SK-N-SH (cell line): ENCODE data around the gene ANKRD44. TPM values are rescaled to one million over a fixed set of nuclear protein-coding genes. Genes with fewer than 3 reads are reported as not detected.

ENCODE experiments used
- CTCF ChIA-PET: fragments of 300-600, 350-600 bp; formaldehyde crosslinking; extraction: SDS; loops from one replicate; lab custom pipeline; 2021; lab: Yijun Ruan, JAX
- POLR2A ChIA-PET: fragments of 350-600 bp; sonication (Branson Sonifier 250); formaldehyde crosslinking; extraction: SDS; loops from one replicate; lab custom pipeline; 2020; ENCODE audit warnings: antibody characterized with exemption, inconsistent platforms; lab: Yijun Ruan, JAX
- DNase-seq: peaks from one replicate; pipeline ENCODE4 v3.0.0; 2012
- H2AFZ ChIP-seq: fragments of 200-600 bp; sonication (generic); 2 replicates; pipeline ENCODE4 v1.8.1; 2016; ENCODE audit warnings: antibody characterized with exemption, mild to moderate bottlenecking, low read depth
- H3F3A ChIP-seq: fragments of 200-600 bp; sonication (generic); replicated peaks from 2 replicates; pipeline ENCODE3; 2016; ENCODE audit warnings: antibody characterized with exemption, mild to moderate bottlenecking; ENCODE audit not compliant: insufficient read depth
- H3K27ac ChIP-seq, 2 experiments: fragments of 200-500 bp in 1 of 2; fragments of 200-600 bp in 1 of 2; sonication (Bioruptor generic) in 1 of 2; sonication (generic), shearing (Covaris generic) in 1 of 2; 2 replicates each; pipeline versions ENCODE4 v1.5.1 to v1.6.1; 2014 to 2016; ENCODE audit warnings: low read depth in 2 of 2, inconsistent platforms in 1 of 2, low read length in 1 of 2, mild to moderate bottlenecking in 1 of 2, mixed read lengths in 1 of 2
- H3K27me3 ChIP-seq: fragments of 200-600 bp; sonication (generic), shearing (Covaris generic); 2 replicates; pipeline ENCODE4 v1.6.1; 2016; ENCODE audit warnings: mixed run types; ENCODE audit not compliant: insufficient read depth
- H3K36me3 ChIP-seq, 2 experiments: fragments of 200-500 bp in 1 of 2; fragments of 200-600 bp in 1 of 2; sonication (Bioruptor generic) in 1 of 2; sonication (generic) in 1 of 2; replicated peaks in 1 of 2; 2 replicates each; pipeline versions ENCODE3 to v1.5.1; 2014 to 2016; ENCODE audit warnings: low read length in 1 of 2, mild to moderate bottlenecking in 1 of 2; ENCODE audit not compliant: insufficient read depth in 2 of 2, control insufficient read depth in 1 of 2
- H3K4me1 ChIP-seq, 2 experiments: fragments of 200-500 bp in 1 of 2; fragments of 200-600 bp in 1 of 2; sonication (Bioruptor generic) in 1 of 2; sonication (generic), shearing (Covaris generic) in 1 of 2; 2 replicates each; pipeline versions ENCODE4 v1.5.1 to v1.6.1; 2014 to 2016; ENCODE audit warnings: low read depth in 1 of 2, low read length in 1 of 2, mixed run types in 1 of 2; ENCODE audit not compliant: insufficient read depth in 2 of 2, control insufficient read depth in 1 of 2
- H3K4me2 ChIP-seq: fragments of 200-600 bp; sonication (generic), shearing (Covaris generic); 2 replicates; pipeline ENCODE4 v1.6.1; 2017; ENCODE audit warnings: mixed run types
- H3K4me3 ChIP-seq, 2 experiments: fragments of 200-500 bp in 1 of 2; fragments of 200-600 bp in 1 of 2; sonication (Bioruptor generic) in 1 of 2; sonication (generic), shearing (Covaris generic) in 1 of 2; 2 replicates each; pipeline versions ENCODE4 v1.5.1 to v1.8.1; 2014 to 2016; ENCODE audit warnings: low read depth in 2 of 2, inconsistent platforms in 1 of 2, low read length in 1 of 2, mild to moderate bottlenecking in 1 of 2, mixed read lengths in 1 of 2, moderate library complexity in 1 of 2
- H3K79me2 ChIP-seq: fragments of 200-600 bp; sonication (generic); 2 replicates; pipeline ENCODE4 v1.8.1; 2017; ENCODE audit warnings: mild to moderate bottlenecking; ENCODE audit not compliant: insufficient read depth
- H3K9ac ChIP-seq: fragments of 200-600 bp; sonication (generic); 2 replicates; pipeline ENCODE4 v1.6.1; 2017; ENCODE audit warnings: mixed run types
- H3K9me2 ChIP-seq: fragments of 200-600 bp; sonication (generic); 2 replicates; pipeline ENCODE4 v1.6.1; 2017; ENCODE audit warnings: mixed run types
- H3K9me3 ChIP-seq: fragments of 200-600 bp; sonication (generic); 2 replicates; pipeline ENCODE4 v1.6.1; 2017; ENCODE audit warnings: mixed run types, mild to moderate bottlenecking, moderate library complexity
- H4K20me1 ChIP-seq: fragments of 200-600 bp; sonication (generic); 2 replicates; pipeline ENCODE4 v1.6.1; 2017; ENCODE audit warnings: mild to moderate bottlenecking, mixed run types; ENCODE audit not compliant: insufficient read depth
- CHD2 ChIP-seq: fragments of 150-350 bp; IDR thresholded peaks from 2 replicates; pipeline ENCODE4 v1.6.1; 2018; ENCODE audit warnings: low read length; ENCODE audit not compliant: partially characterized antibody
- EP300 ChIP-seq, 2 experiments: IDR thresholded peaks; 2 replicates each; pipeline versions ENCODE4 v1.4.0 to v1.6.1; 2012; ENCODE audit warnings: borderline replicate concordance in 1 of 2, low read depth in 1 of 2, low read length in 1 of 2
- EZH2phosphoT487 ChIP-seq: fragments of 200-600 bp; sonication (generic); IDR thresholded peaks from 2 replicates; pipeline ENCODE4 v1.6.1; 2017; ENCODE audit warnings: low read depth, mixed run types, mild to moderate bottlenecking, antibody characterized with exemption, moderate library complexity, borderline replicate concordance
- FOXM1 ChIP-seq: IDR thresholded peaks from 2 replicates; pipeline ENCODE4 v1.4.0; 2012; ENCODE audit warnings: low read depth, mild to moderate bottlenecking
- GABPA ChIP-seq: IDR thresholded peaks from 2 replicates; pipeline ENCODE4 v1.4.0; 2012; ENCODE audit warnings: low read depth, mild to moderate bottlenecking
- NRF1 ChIP-seq: IDR thresholded peaks from 2 replicates; pipeline ENCODE4 v1.6.1; 2012; ENCODE audit warnings: low read depth, mild to moderate bottlenecking, low read length
- RAD21 ChIP-seq: IDR thresholded peaks from 2 replicates; pipeline ENCODE4 v1.6.1; 2012; ENCODE audit warnings: mild to moderate bottlenecking, low read length
- RCOR1 ChIP-seq: fragments of 150-350 bp; IDR thresholded peaks from 2 replicates; pipeline ENCODE4 v1.6.1; 2017; ENCODE audit warnings: antibody characterized with exemption, low read length
- RFX5 ChIP-seq: IDR thresholded peaks from 2 replicates; pipeline ENCODE4 v1.6.1; 2012; ENCODE audit warnings: mild to moderate bottlenecking, improper control_type of control experiment, low read length
- RXRA ChIP-seq: IDR thresholded peaks from 2 replicates; pipeline ENCODE4 v1.4.0; 2012; ENCODE audit warnings: low read depth, mild to moderate bottlenecking, borderline replicate concordance
- TAF1 ChIP-seq: IDR thresholded peaks from 2 replicates; pipeline ENCODE4 v1.6.1; 2012; ENCODE audit warnings: low read depth, mild to moderate bottlenecking, low read length, moderate library complexity, borderline replicate concordance
- WGBS: methylation state at CpG from one replicate; pipeline ENCODE4 v1.1.6; 2017; ENCODE audit warnings: low lambda C conversion rate; 5-methylcytosine and 5-hydroxymethylcytosine counted together
- polyA plus RNA-seq, 3 experiments: library from polyadenylated mRNA; depleted of rRNA; stranded (reverse); fragments of >200 nt; gene quantifications; 2 replicates each; pipeline ENCODE4 v1.2.3, GENCODE V29; 2012
- TF ChIP-seq, protein P1 (sequence below): fragments of 200-600 bp; sonication (generic); IDR thresholded peaks from 2 replicates; pipeline ENCODE4 v1.6.1; 2017; ENCODE audit warnings: antibody characterized with exemption, mild to moderate bottlenecking, moderate library complexity
- TF ChIP-seq, protein P2 (sequence below): IDR thresholded peaks from 2 replicates; pipeline ENCODE4 v1.4.0; 2012; ENCODE audit warnings: low read depth, borderline replicate concordance
- TF ChIP-seq, protein P3 (sequence below): fragments of 150-350 bp; IDR thresholded peaks from 2 replicates; pipeline ENCODE4 v1.6.1; 2016; ENCODE audit warnings: mild to moderate bottlenecking, low read depth, low read length
- TF ChIP-seq, protein P4 (sequence below): IDR thresholded peaks from 2 replicates; pipeline ENCODE4 v1.6.1; 2012; ENCODE audit warnings: mild to moderate bottlenecking, low read depth, low read length, moderate library complexity
- TF ChIP-seq, protein P5 (sequence below): fragments of 150-350 bp; IDR thresholded peaks from 2 replicates; pipeline ENCODE4 v1.6.1; 2017; ENCODE audit warnings: antibody characterized with exemption, low read length, low read depth, borderline replicate concordance

The ANKRD44 gene
- polyA plus RNA-seq, 1 of the 3 experiments (the other 2 are of a cell fraction) = 12.5 TPM

DNA sequence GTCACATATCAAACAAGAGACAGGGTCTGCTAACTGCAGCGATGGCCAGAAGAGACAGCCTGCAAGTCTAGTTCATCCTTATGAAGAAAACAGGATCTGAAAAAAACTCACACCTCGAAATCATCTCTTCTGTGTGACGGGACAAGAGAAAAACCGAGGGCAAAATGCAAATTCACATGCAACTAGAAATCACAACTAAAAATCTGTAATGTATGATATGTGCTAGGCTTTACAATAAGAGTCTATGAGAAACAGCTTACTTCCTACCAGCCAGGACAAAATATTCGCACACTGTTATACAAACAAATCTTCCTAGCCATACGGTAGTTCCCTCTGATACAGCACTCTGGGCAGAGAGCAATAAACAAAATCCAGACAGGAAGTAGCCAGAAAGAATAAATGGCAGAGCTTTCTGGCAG lies 48.8 kb downstream of the ANKRD44 start (continued):
- TF ChIP-seq RXRA (no peak), RCOR1 (no peak)

DNA sequence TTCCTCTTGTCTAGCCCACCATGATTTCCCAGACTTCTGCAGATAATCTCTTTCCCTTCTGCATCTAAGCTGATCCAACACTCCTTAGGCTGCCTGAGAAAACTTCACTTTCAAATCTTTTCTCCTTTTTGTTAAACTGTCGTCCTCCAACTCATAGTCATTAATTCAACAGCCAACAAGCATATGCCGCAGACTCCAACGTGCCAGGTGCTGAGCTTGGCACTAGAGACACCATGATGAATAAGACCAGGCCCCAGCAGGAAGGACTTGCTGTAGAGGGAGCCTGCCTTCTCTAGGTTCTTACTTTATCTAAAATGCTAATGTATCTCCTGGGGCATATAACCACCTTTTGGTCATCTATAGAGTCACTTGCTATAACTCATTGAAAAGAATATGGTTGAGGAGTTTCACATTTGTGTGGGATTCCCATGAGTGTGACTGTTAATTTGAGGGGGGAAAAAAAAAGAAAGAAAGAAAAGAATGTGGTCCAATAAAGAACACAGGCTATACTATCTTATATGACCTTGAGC lies 51.0 kb downstream of the ANKRD44 start:
- H3K27me3 ChIP-seq = no peaks in the 10 kb centered on the region
- ChIA-PET POLR2A (no interaction called here), CTCF (interaction anchor here (0.7 kb wide), 1 partner anchor 64 kb away, joined by 3 read pairs; no protein-coding TSS in a partner anchor)
- TF ChIP-seq EP300 (IDR thresholded peaks at IDR 0.05; ENCODE audit: borderline replicate concordance in 1 of 2, low read depth in 1 of 2, low read length in 1 of 2) (no peak), FOXM1 (no peak), NRF1 (no peak), TAF1 (no peak), RFX5 (no peak), EZH2phosphoT487 (no peak), RAD21 (no peak), GABPA (no peak), CHD2 (no peak)
- TF ChIP-seq, protein P1, sequence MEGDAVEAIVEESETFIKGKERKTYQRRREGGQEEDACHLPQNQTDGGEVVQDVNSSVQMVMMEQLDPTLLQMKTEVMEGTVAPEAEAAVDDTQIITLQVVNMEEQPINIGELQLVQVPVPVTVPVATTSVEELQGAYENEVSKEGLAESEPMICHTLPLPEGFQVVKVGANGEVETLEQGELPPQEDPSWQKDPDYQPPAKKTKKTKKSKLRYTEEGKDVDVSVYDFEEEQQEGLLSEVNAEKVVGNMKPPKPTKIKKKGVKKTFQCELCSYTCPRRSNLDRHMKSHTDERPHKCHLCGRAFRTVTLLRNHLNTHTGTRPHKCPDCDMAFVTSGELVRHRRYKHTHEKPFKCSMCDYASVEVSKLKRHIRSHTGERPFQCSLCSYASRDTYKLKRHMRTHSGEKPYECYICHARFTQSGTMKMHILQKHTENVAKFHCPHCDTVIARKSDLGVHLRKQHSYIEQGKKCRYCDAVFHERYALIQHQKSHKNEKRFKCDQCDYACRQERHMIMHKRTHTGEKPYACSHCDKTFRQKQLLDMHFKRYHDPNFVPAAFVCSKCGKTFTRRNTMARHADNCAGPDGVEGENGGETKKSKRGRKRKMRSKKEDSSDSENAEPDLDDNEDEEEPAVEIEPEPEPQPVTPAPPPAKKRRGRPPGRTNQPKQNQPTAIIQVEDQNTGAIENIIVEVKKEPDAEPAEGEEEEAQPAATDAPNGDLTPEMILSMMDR = no peak
- TF ChIP-seq, protein P2, sequence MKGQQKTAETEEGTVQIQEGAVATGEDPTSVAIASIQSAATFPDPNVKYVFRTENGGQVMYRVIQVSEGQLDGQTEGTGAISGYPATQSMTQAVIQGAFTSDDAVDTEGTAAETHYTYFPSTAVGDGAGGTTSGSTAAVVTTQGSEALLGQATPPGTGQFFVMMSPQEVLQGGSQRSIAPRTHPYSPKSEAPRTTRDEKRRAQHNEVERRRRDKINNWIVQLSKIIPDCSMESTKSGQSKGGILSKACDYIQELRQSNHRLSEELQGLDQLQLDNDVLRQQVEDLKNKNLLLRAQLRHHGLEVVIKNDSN = no peak
- TF ChIP-seq, protein P3, sequence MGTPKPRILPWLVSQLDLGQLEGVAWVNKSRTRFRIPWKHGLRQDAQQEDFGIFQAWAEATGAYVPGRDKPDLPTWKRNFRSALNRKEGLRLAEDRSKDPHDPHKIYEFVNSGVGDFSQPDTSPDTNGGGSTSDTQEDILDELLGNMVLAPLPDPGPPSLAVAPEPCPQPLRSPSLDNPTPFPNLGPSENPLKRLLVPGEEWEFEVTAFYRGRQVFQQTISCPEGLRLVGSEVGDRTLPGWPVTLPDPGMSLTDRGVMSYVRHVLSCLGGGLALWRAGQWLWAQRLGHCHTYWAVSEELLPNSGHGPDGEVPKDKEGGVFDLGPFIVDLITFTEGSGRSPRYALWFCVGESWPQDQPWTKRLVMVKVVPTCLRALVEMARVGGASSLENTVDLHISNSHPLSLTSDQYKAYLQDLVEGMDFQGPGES = no peak
- TF ChIP-seq, protein P4, sequence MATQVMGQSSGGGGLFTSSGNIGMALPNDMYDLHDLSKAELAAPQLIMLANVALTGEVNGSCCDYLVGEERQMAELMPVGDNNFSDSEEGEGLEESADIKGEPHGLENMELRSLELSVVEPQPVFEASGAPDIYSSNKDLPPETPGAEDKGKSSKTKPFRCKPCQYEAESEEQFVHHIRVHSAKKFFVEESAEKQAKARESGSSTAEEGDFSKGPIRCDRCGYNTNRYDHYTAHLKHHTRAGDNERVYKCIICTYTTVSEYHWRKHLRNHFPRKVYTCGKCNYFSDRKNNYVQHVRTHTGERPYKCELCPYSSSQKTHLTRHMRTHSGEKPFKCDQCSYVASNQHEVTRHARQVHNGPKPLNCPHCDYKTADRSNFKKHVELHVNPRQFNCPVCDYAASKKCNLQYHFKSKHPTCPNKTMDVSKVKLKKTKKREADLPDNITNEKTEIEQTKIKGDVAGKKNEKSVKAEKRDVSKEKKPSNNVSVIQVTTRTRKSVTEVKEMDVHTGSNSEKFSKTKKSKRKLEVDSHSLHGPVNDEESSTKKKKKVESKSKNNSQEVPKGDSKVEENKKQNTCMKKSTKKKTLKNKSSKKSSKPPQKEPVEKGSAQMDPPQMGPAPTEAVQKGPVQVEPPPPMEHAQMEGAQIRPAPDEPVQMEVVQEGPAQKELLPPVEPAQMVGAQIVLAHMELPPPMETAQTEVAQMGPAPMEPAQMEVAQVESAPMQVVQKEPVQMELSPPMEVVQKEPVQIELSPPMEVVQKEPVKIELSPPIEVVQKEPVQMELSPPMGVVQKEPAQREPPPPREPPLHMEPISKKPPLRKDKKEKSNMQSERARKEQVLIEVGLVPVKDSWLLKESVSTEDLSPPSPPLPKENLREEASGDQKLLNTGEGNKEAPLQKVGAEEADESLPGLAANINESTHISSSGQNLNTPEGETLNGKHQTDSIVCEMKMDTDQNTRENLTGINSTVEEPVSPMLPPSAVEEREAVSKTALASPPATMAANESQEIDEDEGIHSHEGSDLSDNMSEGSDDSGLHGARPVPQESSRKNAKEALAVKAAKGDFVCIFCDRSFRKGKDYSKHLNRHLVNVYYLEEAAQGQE = no peak
- TF ChIP-seq, protein P5, sequence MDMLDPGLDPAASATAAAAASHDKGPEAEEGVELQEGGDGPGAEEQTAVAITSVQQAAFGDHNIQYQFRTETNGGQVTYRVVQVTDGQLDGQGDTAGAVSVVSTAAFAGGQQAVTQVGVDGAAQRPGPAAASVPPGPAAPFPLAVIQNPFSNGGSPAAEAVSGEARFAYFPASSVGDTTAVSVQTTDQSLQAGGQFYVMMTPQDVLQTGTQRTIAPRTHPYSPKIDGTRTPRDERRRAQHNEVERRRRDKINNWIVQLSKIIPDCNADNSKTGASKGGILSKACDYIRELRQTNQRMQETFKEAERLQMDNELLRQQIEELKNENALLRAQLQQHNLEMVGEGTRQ = no peak
- peak overlapping the region in 1 of 2 experiments; percentile 55; a peak in 1 of 4 replicates for H3K27ac ChIP-seq
- no peaks in the 10 kb centered on the region for H3K79me2 ChIP-seq
- H3K4me1 ChIP-seq = peaks cover 21 to 41% of the 10 kb centered on the region in 2 experiments; a peak in 3 of 4 replicates
- H3K4me2 ChIP-seq = no peak overlapping the region
- DNase-seq = no peak
- H3K4me3 ChIP-seq = no peak overlapping the region
- H3K9me3 ChIP-seq = no peaks in the 10 kb centered on the region
- no peaks in the 10 kb centered on the region for H4K20me1 ChIP-seq
- WGBS = 93% methylated on average over 3 of the region's 3 CpGs
- no peaks in the 10 kb centered on the region for H3F3A ChIP-seq
- H2AFZ ChIP-seq = no peak overlapping the region
- no peaks in the 10 kb centered on the region for H3K9me2 ChIP-seq
- H3K36me3 ChIP-seq = no peaks in the 10 kb centered on the region
- no peak overlapping the region for H3K9ac ChIP-seq
